Nephron (organoid): ENCODE measurements around the gene LMBRD2.
A peak's percentile ranks its signal among the peaks of the same experiment; 100 is the strongest.

Source experiments
- H3K27ac Mint-ChIP-seq, 3 experiments: 2 replicates each; pipeline ENCODE4 v1.8.0; 2020; ENCODE audit warnings: mixed read lengths in 3 of 3, mild to moderate bottlenecking in 2 of 3, moderate library complexity in 1 of 3
- H3K27me3 Mint-ChIP-seq: 2 replicates; pipeline ENCODE4 v1.8.0; 2021; ENCODE audit warnings: low read depth, mild to moderate bottlenecking, moderate library complexity, mixed read lengths
- H3K36me3 Mint-ChIP-seq: 2 replicates; pipeline ENCODE4 v1.8.0; 2020; ENCODE audit warnings: low read depth, mixed read lengths
- H3K4me1 Mint-ChIP-seq: 2 replicates; pipeline ENCODE4 v1.8.0; 2020; ENCODE audit warnings: mixed read lengths
- H3K4me3 Mint-ChIP-seq, 3 experiments: 2 replicates each; pipeline ENCODE4 v1.8.0; 2020; ENCODE audit warnings: mild to moderate bottlenecking in 3 of 3, mixed read lengths in 3 of 3, moderate library complexity in 2 of 3
- H3K9me3 Mint-ChIP-seq: 2 replicates; pipeline ENCODE4 v1.8.0; 2020; ENCODE audit warnings: mixed read lengths
- TF ChIP-seq, protein P1 (sequence below), 3 experiments: fragments of 200-600 bp; sonication (generic); IDR thresholded peaks; one replicate each; pipeline ENCODE4 v1.5.0; 2021; ENCODE audit warnings: antibody characterized with exemption in 3 of 3; ENCODE audit not compliant: unreplicated experiment in 3 of 3

The LMBRD2 gene

DNA sequence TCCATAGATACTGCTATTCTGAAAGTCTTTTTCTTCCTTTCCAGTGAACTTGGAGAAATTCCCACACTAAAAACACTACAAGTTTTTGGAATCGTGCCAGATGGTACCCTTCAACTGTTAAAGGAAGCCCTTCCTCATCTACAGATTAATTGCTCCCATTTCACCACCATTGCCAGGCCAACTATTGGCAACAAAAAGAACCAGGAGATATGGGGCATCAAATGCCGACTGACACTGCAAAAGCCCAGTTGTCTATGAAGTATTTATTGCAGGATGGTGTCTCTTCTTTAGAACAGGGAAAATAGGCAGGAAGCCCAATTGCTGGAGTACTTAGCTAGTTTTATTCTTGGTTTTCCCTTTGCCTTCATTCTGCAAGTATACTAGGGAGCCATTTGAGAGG is 30.1 kb upstream of the LMBRD2 start:
- TF ChIP-seq, protein P1, sequence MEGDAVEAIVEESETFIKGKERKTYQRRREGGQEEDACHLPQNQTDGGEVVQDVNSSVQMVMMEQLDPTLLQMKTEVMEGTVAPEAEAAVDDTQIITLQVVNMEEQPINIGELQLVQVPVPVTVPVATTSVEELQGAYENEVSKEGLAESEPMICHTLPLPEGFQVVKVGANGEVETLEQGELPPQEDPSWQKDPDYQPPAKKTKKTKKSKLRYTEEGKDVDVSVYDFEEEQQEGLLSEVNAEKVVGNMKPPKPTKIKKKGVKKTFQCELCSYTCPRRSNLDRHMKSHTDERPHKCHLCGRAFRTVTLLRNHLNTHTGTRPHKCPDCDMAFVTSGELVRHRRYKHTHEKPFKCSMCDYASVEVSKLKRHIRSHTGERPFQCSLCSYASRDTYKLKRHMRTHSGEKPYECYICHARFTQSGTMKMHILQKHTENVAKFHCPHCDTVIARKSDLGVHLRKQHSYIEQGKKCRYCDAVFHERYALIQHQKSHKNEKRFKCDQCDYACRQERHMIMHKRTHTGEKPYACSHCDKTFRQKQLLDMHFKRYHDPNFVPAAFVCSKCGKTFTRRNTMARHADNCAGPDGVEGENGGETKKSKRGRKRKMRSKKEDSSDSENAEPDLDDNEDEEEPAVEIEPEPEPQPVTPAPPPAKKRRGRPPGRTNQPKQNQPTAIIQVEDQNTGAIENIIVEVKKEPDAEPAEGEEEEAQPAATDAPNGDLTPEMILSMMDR (IDR thresholded peaks at IDR 0.05; ENCODE audit: unreplicated experiment in 3 of 3) = no peak
- peaks cover 87% of the 10 kb centered on the region for H3K36me3 Mint-ChIP-seq

DNA sequence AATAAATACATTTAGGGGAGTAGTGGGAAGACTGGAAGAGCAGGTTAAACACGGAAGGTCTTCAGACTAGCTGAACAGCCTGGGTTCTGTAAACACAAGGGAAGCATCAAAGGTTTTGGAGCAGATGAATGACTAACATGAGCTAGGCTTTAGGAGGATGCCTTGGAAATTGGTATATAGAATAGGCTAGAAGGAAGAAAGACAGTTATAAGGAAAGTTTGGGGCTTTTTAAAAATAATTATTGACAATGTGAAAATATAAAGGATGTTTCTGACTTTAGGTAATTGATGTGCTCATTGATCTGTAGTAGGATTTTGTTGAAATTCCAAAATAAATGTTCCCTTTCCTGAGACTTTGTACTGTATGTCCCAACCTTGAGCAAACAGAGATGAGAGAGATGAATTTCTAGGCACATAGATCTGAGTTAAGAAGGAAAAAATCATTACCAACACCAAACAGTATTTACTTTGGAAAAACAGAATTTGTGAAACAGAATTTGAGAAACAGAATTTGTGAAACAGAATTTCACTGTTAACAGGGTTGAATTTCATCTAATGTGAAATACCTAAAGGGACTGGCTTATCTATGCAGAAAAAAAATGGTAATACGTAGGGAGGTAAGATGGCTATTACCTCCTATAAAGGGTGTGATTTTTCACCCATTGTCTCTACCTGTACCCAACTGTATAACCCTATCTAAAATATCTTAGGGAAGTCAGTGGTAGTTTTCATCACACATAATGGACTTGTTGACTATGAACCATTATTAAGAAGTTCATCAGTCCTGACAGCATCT is 29.1 kb upstream of the LMBRD2 start:
- Mint-ChIP-seq H3K27me3 (no peaks in the 10 kb centered on the region), H3K4me1 (no peaks in the 10 kb centered on the region), H3K9me3 (peaks cover 7% of the 10 kb centered on the region), H3K36me3 (peaks cover 81% of the 10 kb centered on the region), H3K27ac (no peak overlapping the region), H3K4me3 (no peak overlapping the region)
- TF ChIP-seq, protein P1 (IDR thresholded peaks at IDR 0.05; ENCODE audit: unreplicated experiment in 3 of 3) = no peak

More for the DNA sequence above, 30.1 kb upstream of the LMBRD2 start:
- H3K27me3 Mint-ChIP-seq = no peaks in the 10 kb centered on the region
- no peak overlapping the region for H3K4me3 Mint-ChIP-seq
- no peak overlapping the region for H3K27ac Mint-ChIP-seq
- H3K9me3 Mint-ChIP-seq = peaks cover 15% of the 10 kb centered on the region
- H3K4me1 Mint-ChIP-seq = no peaks in the 10 kb centered on the region

DNA sequence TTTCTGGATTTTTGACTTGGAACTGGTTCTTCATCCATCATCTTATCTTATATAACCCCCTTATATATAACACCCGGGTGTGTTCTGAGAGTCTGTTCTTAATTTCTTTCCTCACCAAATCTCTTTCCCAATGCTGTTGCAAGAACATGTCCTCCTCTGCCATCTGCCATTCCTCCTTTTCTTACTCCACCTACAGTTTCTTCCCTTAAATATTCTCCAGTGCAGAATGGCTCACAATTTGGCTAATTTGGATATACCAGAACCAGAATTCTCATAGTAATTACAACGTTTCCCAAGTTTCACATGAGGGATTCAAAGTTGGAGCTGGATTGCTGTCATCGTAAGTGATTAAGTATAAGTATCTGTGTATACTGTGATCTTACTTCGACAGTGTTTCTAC is 28.3 kb upstream of the LMBRD2 start:
- H3K4me1 Mint-ChIP-seq = no peaks in the 10 kb centered on the region

DNA sequence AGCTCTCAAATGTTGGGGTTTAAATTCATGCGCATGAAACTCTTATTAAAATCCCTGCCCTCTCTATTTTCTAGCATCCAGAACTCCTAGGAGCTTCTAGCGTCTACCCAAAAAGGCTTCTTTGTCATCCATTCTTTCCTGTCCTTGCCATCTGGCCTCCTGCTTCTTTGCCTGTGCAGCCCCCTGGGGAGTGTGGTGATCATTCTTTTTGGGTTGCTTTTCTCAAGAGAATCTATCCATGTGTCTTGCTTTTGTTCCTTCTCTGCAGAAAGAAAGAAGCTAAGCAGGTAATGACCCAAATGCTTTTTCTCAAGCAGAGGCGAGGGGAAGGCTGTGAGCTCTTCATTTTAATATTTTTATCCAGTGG is 26.8 kb upstream of the LMBRD2 start:
- no peaks in the 10 kb centered on the region for H3K27me3 Mint-ChIP-seq
- H3K36me3 Mint-ChIP-seq = peaks cover 76% of the 10 kb centered on the region
- no peaks in the 10 kb centered on the region for H3K9me3 Mint-ChIP-seq
- no peaks in the 10 kb centered on the region for H3K4me1 Mint-ChIP-seq
- TF ChIP-seq, protein P1 (IDR thresholded peaks at IDR 0.05; ENCODE audit: unreplicated experiment in 3 of 3) = no peak
- H3K27ac Mint-ChIP-seq = no peak overlapping the region
- H3K4me3 Mint-ChIP-seq = no peak overlapping the region

More for the DNA sequence above, 28.3 kb upstream of the LMBRD2 start:
- TF ChIP-seq, protein P1 (IDR thresholded peaks at IDR 0.05; ENCODE audit: unreplicated experiment in 3 of 3) = no peak
- H3K36me3 Mint-ChIP-seq = peaks cover 75% of the 10 kb centered on the region
- no peak overlapping the region for H3K27ac Mint-ChIP-seq
- no peaks in the 10 kb centered on the region for H3K27me3 Mint-ChIP-seq
- no peak overlapping the region for H3K4me3 Mint-ChIP-seq
- peaks cover 2% of the 10 kb centered on the region for H3K9me3 Mint-ChIP-seq

DNA sequence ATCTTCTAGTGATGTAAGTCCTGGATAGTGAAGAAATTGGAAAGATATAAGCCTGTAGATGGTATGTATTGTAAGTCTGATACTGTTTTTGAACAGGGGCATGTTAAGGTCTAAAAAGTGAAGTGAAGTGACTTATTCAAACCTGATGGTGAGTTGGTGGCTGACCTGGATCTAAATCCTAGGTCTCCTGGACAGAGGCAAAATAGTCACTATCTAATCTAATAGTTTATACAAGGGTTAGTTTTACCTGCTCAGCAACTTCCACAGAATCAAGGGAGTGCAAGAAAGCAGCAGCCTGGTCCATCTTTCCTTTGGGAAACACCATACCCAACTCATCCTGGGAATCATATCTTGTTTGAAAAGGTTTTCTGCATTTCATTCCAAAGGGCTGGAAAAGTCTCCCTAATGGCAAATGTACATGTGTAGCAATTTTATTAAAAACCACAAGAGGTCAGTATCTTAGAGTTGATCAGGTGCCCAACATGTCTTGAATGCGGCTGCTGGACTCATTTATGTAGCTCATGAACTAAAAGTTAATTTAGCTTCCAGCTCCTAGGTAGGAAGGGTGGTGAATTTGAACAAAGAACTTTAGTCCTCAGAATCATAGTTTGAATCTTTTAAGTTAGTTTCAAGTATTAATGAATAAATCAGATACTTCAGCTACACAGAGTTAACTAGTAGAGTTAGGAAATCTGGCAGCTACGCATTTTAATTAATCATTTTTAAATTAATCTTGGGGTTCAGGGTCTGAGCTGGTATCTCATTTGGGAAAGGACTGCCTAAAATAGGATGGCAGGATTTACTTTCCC is 26.2 kb upstream of the LMBRD2 start:
- Mint-ChIP-seq H3K27me3 (no peaks in the 10 kb centered on the region), H3K36me3 (peaks cover 73% of the 10 kb centered on the region), H3K4me3 (no peak overlapping the region), H3K27ac (no peak overlapping the region), H3K9me3 (no peaks in the 10 kb centered on the region), H3K4me1 (no peaks in the 10 kb centered on the region)
- TF ChIP-seq, protein P1 (IDR thresholded peaks at IDR 0.05; ENCODE audit: unreplicated experiment in 3 of 3) = peak; percentile 47 to 64 (median 52)
